Esophagus muscularis mucosa (tissue), 4 donors: ENCODE results near the gene PLEKHG1. TPM values are rescaled to one million over a fixed set of nuclear protein-coding genes. Genes with fewer than 3 reads are reported as not detected.

Experiments
- DNase-seq: peaks from one replicate; pipeline ENCODE4 v3.0.0-alpha.2; 2017; ENCODE audit errors: extremely low spot score
- H3K27ac ChIP-seq, 4 donors: fragments of 200-600 bp; sonication (generic); replicated peaks in 1 of 4; 1 replicate in 3 of 4; 2 replicates in 1 of 4; pipeline ENCODE4 v1.5.1; 2016 to 2019; ENCODE audit warnings: mild to moderate bottlenecking in 1 of 4
- H3K27me3 ChIP-seq, 4 donors: fragments of 200-600 bp; sonication (generic); one replicate each; pipeline versions ENCODE4 v1.5.1 to v1.6.0; 2016 to 2019
- H3K36me3 ChIP-seq, 4 donors: fragments of 200-600 bp; sonication (generic); one replicate each; pipeline ENCODE4 v1.5.1; 2016 to 2019
- H3K4me1 ChIP-seq, 4 donors: fragments of 200-600 bp; sonication (generic); one replicate each; pipeline ENCODE4 v1.5.1; 2016 to 2019
- H3K4me3 ChIP-seq, 4 donors: fragments of 200-600 bp; sonication (generic); 1 replicate in 2 of 4; 2 replicates in 2 of 4; pipeline ENCODE4 v1.5.1; 2016 to 2019; ENCODE audit warnings: mild to moderate bottlenecking in 4 of 4, moderate library complexity in 1 of 4
- H3K9me3 ChIP-seq, 4 donors: fragments of 200-600 bp; sonication (generic); 1 replicate in 3 of 4; 2 replicates in 1 of 4; pipeline ENCODE4 v1.5.1; 2016 to 2019
- CTCF ChIP-seq, 3 experiments: fragments of 200-600 bp in 2 of 3; fragments of 450-650 bp in 1 of 3; sonication (generic) in 2 of 3; IDR thresholded peaks; one replicate each; pipeline ENCODE4 v1.5.1; 2017 to 2019; ENCODE audit warnings: antibody characterized with exemption in 3 of 3, mild to moderate bottlenecking in 2 of 3, moderate library complexity in 1 of 3
- EP300 ChIP-seq: sonication (generic); formaldehyde crosslinking; IDR thresholded peaks from one replicate; pipeline ENCODE4 v1.6.1; 2017; ENCODE audit warnings: antibody characterized with exemption
- POLR2A ChIP-seq: fragments of 450-650 bp; IDR thresholded peaks from one replicate; pipeline ENCODE4 v1.6.1; 2017; ENCODE audit warnings: antibody characterized with exemption, moderate library complexity, mild to moderate bottlenecking, low read depth
- POLR2AphosphoS5 ChIP-seq, 2 donors: sonication (generic); formaldehyde crosslinking; IDR thresholded peaks; one replicate each; pipeline ENCODE4 v1.6.1; 2017; ENCODE audit warnings: antibody characterized with exemption in 2 of 2
- WGBS: methylation state at CpG from one replicate; pipeline ENCODE4 v1.1.5; 2018; 5-methylcytosine and 5-hydroxymethylcytosine counted together
- intact Hi-C: fragments of 100-400 bp; cut with DNase I; formaldehyde crosslinking; loops from one replicate; pipeline ENCODE4 v1.15.1; 2023
- total RNA-seq, 4 donors: library from RNA; depleted of rRNA; stranded (reverse); fragments of >200 nt; gene quantifications; one replicate each; pipeline versions ENCODE4 v1.1.0 to v1.2.1, GENCODE V29; 2016

The PLEKHG1 gene
- total RNA-seq, 4 donors from 2014 or later, result 11.5 to 22.0 (median 13.2) TPM

DNA sequence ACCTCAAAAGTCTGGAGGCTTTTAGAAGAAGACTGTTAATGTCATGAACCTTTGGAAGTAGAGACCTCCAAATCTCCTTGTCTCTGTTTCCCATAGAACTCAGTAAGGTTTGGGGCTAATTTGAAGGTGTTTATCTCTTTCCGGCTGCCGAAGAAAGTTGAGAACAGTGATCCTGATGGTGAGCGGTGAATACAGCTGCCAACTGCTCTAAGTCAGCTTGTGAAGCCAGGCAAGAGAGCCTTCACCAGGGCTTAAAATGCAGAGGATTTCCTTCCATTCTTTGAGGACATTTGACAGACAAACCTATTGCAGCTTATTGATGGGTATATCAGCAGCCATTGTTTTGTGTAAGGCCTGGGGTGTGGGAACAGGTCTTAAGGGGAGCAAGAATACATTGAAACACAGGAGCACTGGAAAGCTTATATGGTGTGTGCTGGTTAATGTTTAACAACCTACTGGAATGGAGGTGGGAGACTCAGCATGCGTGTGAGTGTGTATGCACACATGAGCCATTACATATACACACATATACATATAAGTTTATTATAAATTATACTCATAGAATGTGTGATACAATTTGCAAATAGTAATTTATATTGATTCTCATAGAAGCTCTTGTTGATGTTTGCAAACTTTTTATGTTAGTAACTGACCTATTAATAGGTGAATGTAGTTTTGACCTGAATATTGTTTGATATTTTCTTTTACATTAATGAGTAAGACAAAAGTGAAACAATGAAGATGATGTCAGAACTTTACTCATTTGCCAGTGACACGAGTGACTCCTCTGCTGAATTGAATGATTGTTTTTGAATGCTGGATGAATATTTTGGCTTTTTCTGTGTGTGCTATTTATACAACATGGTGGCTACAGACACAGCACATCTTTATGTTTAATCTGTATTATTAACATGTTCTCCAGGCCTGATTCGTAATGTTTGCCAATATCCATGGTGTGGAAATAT, 18.1 kb downstream of the PLEKHG1 start:
- no peak for DNase-seq
- 83% methylated on average over 6 of the region's 6 CpGs for WGBS
- intact Hi-C loops, result no loop called here

GRCh38 chr6:150619275-150619674, 19.6 kb downstream of the PLEKHG1 start:
- intact Hi-C loops, result no loop called here
- DNase-seq, result peak; percentile 55
- Histone ChIP-seq H3K27me3 (no peaks in the 10 kb centered on the region), H3K4me3 (no peak overlapping the region), H3K9me3 (no peaks in the 10 kb centered on the region), H3K4me1 (peaks cover 0 to 18% (median 3%) of the 10 kb centered on the region in 4 donors), H3K36me3 (no peaks in the 10 kb centered on the region), H3K27ac (no peak overlapping the region)
- no peak for TF ChIP-seq CTCF (IDR thresholded peaks at IDR 0.05)
- TF ChIP-seq POLR2A, result no peak
- no peak for TF ChIP-seq POLR2AphosphoS5 (IDR thresholded peaks at IDR 0.05)
- TF ChIP-seq EP300, result no peak
- 97% methylated on average over 3 of the region's 3 CpGs for WGBS

More for the DNA sequence above, 18.1 kb downstream of the PLEKHG1 start:
- TF ChIP-seq CTCF (IDR thresholded peaks at IDR 0.05), result no peak
- Histone ChIP-seq H3K4me3 (no peak overlapping the region), H3K4me1 (peaks cover 0 to 16% (median 3%) of the 10 kb centered on the region in 4 donors), H3K27me3 (no peaks in the 10 kb centered on the region), H3K36me3 (no peaks in the 10 kb centered on the region), H3K9me3 (no peaks in the 10 kb centered on the region), H3K27ac (no peak overlapping the region)

GRCh38 chr6:150620244-150620643, 20.6 kb downstream of the PLEKHG1 start:
- WGBS, result 51% methylated on average over 3 of the region's 3 CpGs
- no peaks in the 10 kb centered on the region for H3K36me3 ChIP-seq
- no peak for TF ChIP-seq POLR2AphosphoS5 (IDR thresholded peaks at IDR 0.05)
- TF ChIP-seq CTCF (IDR thresholded peaks at IDR 0.05), result no peak
- no peak for TF ChIP-seq POLR2A
- TF ChIP-seq EP300, result no peak
- no peaks in the 10 kb centered on the region for H3K27me3 ChIP-seq
- peaks cover 0 to 18% (median 3%) of the 10 kb centered on the region in 4 donors for H3K4me1 ChIP-seq
- no peak overlapping the region for H3K4me3 ChIP-seq
- no peak overlapping the region for H3K27ac ChIP-seq
- intact Hi-C loops, result no loop called here
- H3K9me3 ChIP-seq, result no peaks in the 10 kb centered on the region
- peak; percentile 78 for DNase-seq

GRCh38 chr6:150620763-150621162, 21.1 kb downstream of the PLEKHG1 start:
- intact Hi-C loops, result no loop called here
- no peak for DNase-seq
- H3K4me1 ChIP-seq, result peaks cover 0 to 18% (median 3%) of the 10 kb centered on the region in 4 donors
- no peaks in the 10 kb centered on the region for H3K9me3 ChIP-seq
- H3K4me3 ChIP-seq, result no peak overlapping the region
- WGBS, result 89% methylated on average over 2 of the region's 2 CpGs
- no peak for TF ChIP-seq EP300
- TF ChIP-seq CTCF (IDR thresholded peaks at IDR 0.05), result no peak
- TF ChIP-seq POLR2AphosphoS5 (IDR thresholded peaks at IDR 0.05), result no peak
- TF ChIP-seq POLR2A, result no peak
- no peaks in the 10 kb centered on the region for H3K36me3 ChIP-seq
- H3K27ac ChIP-seq, result no peak overlapping the region
- H3K27me3 ChIP-seq, result no peaks in the 10 kb centered on the region
